ENCODE results near the gene CDH4.

- TF ChIP-seq HDAC2 (IDR thresholded peaks at IDR 0.05) (no peak), RBBP5 (IDR thresholded peaks at IDR 0.05; ENCODE audit: borderline replicate concordance, insufficient read depth, low read length, poor library complexity, severe bottlenecking) (no peak), TEAD4 (IDR thresholded peaks at IDR 0.05; ENCODE audit: low read length) (no peak), TEAD4 (CRISPR knock-in tag; IDR thresholded peaks at IDR 0.05; ENCODE audit: borderline replicate concordance) (no peak), SAFB (IDR thresholded peaks at IDR 0.05; ENCODE audit: borderline replicate concordance, low read depth, low read length) (no peak), PBX2 (CRISPR knock-in tag; IDR thresholded peaks at IDR 0.05; ENCODE audit: low read depth) (no peak), PBX2 (tag; conservative IDR thresholded peaks at IDR 0.05; ENCODE audit: low read depth) (no peak), TCF7L2 (IDR thresholded peaks at IDR 0.05; ENCODE audit: low read depth, low read length) (no peak), CTCF (IDR thresholded peaks at IDR 0.05 in 2 of 3, conservative IDR thresholded peaks at IDR 0.05 in 1 of 3; ENCODE audit: insufficient read depth in 2 of 3, low read depth in 1 of 3, low read length in 3 of 3) (no peak), ZKSCAN8 (CRISPR knock-in tag; IDR thresholded peaks at IDR 0.05) (no peak), POLR2AphosphoS5 (IDR thresholded peaks at IDR 0.05; ENCODE audit: control insufficient read depth, insufficient read depth, low read depth, low read length) (no peak), SMAD1 (IDR thresholded peaks at IDR 0.05; ENCODE audit: low read depth, low read length, partially characterized antibody) (no peak), MAZ (CRISPR knock-in tag; conservative IDR thresholded peaks at IDR 0.05 in 1 of 2, IDR thresholded peaks at IDR 0.05 in 1 of 2) (no peak), EP300 (IDR thresholded peaks at IDR 0.05; ENCODE audit: low read length) (no peak), MTA1 (IDR thresholded peaks at IDR 0.05; ENCODE audit: borderline replicate concordance) (no peak)
Observed at GRCh38 chr20:61847420-61847748, 595.3 kb downstream of the CDH4 start.
